Measurements from ENCODE around the gene TAS2R43.
"Not testable (repeated sequence)": the region's sequence is repeated elsewhere in the genome, so short reads cannot be mapped to it uniquely, and the experiment has no call there.

Gene TAS2R43

DNA sequence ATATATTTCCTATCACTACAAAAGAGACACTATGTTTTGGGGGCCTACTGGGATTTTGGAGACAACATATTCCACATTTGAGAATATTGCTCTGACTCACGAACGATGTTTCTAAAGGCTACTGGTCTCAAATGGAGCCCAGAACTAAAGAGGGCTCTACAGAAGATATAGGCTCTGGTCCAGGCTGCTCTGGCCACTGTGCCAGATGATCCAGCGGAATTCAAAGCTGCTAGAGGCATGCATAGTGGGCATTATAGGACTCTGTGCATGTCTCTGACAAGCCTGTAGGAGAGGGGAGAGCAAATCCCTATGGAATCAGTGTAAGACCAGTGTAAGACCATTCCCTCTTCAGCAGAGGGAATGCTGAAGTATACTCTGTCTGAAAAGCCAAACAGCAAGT, 38.3 kb upstream of the TAS2R43 start:
- TF ChIP-seq, protein P1, sequence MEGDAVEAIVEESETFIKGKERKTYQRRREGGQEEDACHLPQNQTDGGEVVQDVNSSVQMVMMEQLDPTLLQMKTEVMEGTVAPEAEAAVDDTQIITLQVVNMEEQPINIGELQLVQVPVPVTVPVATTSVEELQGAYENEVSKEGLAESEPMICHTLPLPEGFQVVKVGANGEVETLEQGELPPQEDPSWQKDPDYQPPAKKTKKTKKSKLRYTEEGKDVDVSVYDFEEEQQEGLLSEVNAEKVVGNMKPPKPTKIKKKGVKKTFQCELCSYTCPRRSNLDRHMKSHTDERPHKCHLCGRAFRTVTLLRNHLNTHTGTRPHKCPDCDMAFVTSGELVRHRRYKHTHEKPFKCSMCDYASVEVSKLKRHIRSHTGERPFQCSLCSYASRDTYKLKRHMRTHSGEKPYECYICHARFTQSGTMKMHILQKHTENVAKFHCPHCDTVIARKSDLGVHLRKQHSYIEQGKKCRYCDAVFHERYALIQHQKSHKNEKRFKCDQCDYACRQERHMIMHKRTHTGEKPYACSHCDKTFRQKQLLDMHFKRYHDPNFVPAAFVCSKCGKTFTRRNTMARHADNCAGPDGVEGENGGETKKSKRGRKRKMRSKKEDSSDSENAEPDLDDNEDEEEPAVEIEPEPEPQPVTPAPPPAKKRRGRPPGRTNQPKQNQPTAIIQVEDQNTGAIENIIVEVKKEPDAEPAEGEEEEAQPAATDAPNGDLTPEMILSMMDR (IDR thresholded peaks at IDR 0.05; ENCODE audit: control insufficient read depth, insufficient read depth, low read depth, low read length, missing control alignments): no peak
- no peak overlapping the region for H3K4me3 ChIP-seq (ENCODE audit: control insufficient read depth, low read depth, low read length)
- DNase-seq (ENCODE audit: low read depth): no peak

GRCh38 chr12:11114130-11114529, 22.0 kb upstream of the TAS2R43 start:
- not testable (repeated sequence) for DNase-seq (ENCODE audit: low read depth); H3K4me3 ChIP-seq (ENCODE audit: control insufficient read depth, low read depth, low read length)

DNA sequence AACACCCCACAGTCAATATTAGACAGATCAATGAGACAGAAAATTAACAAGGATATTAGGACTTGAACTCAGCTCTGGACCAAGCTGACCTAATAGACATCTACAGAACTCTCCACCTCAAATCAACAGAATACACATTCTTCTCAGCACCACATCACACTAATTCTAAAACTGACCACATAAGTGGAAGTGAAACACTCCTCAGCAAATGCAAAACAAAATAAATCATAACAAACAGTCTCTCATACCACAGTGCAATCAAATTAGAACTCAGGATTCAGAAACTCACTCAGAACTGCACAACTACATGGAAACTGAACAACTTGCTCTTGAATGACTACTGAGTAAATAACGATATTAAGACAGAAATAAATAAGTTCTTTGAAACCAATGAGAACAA, 19.1 kb upstream of the TAS2R43 start:
- DNase-seq (ENCODE audit: low read depth); H3K4me3 ChIP-seq (ENCODE audit: control insufficient read depth, low read depth, low read length): not testable (repeated sequence)

GRCh38 chr12:11108862-11109261, 16.7 kb upstream of the TAS2R43 start:
- TF ChIP-seq, protein P1 (IDR thresholded peaks at IDR 0.05; ENCODE audit: control insufficient read depth, insufficient read depth, low read depth, low read length, missing control alignments): no peak

DNA sequence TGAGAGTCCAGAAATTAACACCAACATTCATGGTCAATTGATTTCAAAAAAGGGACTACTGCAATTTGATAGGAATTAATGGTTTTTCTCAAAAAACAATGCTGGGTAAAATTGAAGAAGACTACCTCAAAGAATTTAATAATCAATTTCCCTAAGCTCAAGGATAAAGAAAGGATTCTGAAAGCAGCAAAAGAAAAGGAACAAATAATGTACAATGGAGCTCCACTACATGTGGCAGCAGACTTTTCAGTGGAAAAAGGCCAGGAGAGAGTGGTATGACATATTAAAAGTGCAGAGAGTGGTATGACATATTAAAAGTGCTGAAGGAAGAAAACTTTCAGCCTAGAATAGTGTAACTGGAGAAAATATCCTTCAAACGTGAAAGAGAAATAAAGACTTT, 15.6 kb upstream of the TAS2R43 start:
- DNase-seq (ENCODE audit: low read depth): no peak
- H3K4me3 ChIP-seq (ENCODE audit: control insufficient read depth, low read depth, low read length): no peak overlapping the region
- TF ChIP-seq, protein P1 (IDR thresholded peaks at IDR 0.05; ENCODE audit: control insufficient read depth, insufficient read depth, low read depth, low read length, missing control alignments): no peak

More at GRCh38 chr12:11108862-11109261, 16.7 kb upstream of the TAS2R43 start:
- no peak overlapping the region for H3K4me3 ChIP-seq (ENCODE audit: control insufficient read depth, low read depth, low read length)
- no peak for DNase-seq (ENCODE audit: low read depth)

GRCh38 chr12:11106288-11106687, 14.2 kb upstream of the TAS2R43 start:
- DNase-seq (ENCODE audit: low read depth): no peak
- no peak overlapping the region for H3K4me3 ChIP-seq (ENCODE audit: control insufficient read depth, low read depth, low read length)
- TF ChIP-seq, protein P1 (IDR thresholded peaks at IDR 0.05; ENCODE audit: control insufficient read depth, insufficient read depth, low read depth, low read length, missing control alignments): no peak

- TF ChIP-seq, protein P1 (IDR thresholded peaks at IDR 0.05; ENCODE audit: control insufficient read depth, insufficient read depth, low read depth, low read length, missing control alignments): no peak
- DNase-seq (ENCODE audit: low read depth): no peak
- no peak overlapping the region for H3K4me3 ChIP-seq (ENCODE audit: control insufficient read depth, low read depth, low read length)
Measured at GRCh38 chr12:11105546-11105945, 13.4 kb upstream of the TAS2R43 start.

DNA sequence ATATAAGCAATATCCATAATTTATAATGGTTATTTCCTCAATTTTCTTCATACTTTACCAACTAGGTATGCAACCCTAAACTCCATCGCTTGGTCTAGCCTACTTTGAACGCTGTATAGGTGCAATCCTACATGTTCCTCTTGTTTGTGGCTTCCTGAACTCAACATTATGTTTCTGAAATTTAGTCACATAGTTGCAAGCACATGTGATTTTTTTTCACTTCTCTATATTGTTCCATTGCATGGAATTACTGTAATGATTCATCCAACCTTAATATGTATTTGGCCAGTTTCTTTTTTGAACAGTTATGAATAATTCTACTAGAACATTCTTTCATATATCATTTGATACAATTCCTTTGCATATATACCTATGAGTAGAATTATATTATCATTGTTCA, 2.8 kb upstream of the TAS2R43 start:
- H3K4me3 ChIP-seq (ENCODE audit: control insufficient read depth, low read depth, low read length); DNase-seq (ENCODE audit: low read depth): not testable (repeated sequence)

Measured in AG09309 (cell line).